ENCODE measurements around the gene PLA2G10.
"Not testable (repeated sequence)": the region's sequence is repeated elsewhere in the genome, so short reads cannot be mapped to it uniquely, and the experiment has no call there.

The PLA2G10 gene, protein sequence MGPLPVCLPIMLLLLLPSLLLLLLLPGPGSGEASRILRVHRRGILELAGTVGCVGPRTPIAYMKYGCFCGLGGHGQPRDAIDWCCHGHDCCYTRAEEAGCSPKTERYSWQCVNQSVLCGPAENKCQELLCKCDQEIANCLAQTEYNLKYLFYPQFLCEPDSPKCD

DNA sequence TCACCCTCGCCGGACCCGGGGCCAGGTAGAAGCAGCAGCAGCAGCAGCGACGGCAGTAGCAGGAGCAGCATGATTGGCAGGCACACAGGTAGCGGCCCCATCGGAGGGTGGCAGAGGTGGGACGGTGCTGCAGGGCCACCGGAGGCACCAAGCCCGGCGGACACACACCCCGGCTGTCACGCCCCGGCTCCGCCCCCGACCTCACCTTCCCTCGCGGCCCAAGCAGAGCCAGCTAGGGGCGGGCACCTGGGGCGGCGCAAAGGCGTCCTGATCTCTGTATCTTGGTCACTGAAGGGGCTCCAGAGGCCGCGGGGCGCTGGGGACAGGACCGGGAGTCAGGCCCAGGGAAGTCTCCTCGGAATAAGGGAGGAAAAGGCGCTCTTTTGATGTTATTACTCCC lies at the start of gene PLA2G10:
Gene PLA2G10, minus strand, starts transcription at position 180 of the 400 bp plus-strand sequence. Its CDS starts 79 bp downstream, at position 101.
- not testable (repeated sequence) for DNase-seq

- DNase-seq, result not testable (repeated sequence)
Measured at GRCh38 chr16:14742273-14743128, 48.4 kb upstream of the PLA2G10 start, which contains the start of gene NPIPA2. TSS of gene NPIPA2 (plus strand) at chr16:14742533. CDS start at chr16:14748066, 5,533 bp downstream.

DNA sequence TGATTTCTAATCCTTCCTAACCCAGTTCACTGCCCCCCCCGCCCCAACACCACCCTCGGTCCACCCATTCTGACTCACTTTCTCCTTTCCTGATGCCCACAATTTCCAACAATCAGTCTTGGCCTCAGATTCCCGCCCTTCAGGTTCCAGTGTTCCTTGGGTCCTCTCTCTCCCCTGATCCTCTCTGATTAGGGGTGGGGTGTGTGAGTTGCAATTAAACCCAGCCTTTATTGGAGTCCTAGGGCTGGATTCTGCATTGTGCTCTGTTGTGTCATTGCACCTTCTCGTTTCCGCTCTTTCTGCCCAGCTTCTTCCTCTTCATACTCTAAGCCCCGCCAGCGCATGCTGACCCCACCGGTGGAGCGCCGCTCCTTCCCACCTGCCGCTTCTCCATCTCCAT lies 47.7 kb upstream of the PLA2G10 start:
- DNase-seq, result not testable (repeated sequence)

- not testable (repeated sequence) for DNase-seq
Measured at GRCh38 chr16:14740832-14741385, 46.8 kb upstream of the PLA2G10 start.

DNA sequence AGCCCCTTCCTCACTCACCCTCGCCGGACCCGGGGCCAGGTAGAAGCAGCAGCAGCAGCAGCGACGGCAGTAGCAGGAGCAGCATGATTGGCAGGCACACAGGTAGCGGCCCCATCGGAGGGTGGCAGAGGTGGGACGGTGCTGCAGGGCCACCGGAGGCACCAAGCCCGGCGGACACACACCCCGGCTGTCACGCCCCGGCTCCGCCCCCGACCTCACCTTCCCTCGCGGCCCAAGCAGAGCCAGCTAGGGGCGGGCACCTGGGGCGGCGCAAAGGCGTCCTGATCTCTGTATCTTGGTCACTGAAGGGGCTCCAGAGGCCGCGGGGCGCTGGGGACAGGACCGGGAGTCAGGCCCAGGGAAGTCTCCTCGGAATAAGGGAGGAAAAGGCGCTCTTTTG lies 39.1 kb upstream of the PLA2G10 start:
- not testable (repeated sequence) for DNase-seq

DNA sequence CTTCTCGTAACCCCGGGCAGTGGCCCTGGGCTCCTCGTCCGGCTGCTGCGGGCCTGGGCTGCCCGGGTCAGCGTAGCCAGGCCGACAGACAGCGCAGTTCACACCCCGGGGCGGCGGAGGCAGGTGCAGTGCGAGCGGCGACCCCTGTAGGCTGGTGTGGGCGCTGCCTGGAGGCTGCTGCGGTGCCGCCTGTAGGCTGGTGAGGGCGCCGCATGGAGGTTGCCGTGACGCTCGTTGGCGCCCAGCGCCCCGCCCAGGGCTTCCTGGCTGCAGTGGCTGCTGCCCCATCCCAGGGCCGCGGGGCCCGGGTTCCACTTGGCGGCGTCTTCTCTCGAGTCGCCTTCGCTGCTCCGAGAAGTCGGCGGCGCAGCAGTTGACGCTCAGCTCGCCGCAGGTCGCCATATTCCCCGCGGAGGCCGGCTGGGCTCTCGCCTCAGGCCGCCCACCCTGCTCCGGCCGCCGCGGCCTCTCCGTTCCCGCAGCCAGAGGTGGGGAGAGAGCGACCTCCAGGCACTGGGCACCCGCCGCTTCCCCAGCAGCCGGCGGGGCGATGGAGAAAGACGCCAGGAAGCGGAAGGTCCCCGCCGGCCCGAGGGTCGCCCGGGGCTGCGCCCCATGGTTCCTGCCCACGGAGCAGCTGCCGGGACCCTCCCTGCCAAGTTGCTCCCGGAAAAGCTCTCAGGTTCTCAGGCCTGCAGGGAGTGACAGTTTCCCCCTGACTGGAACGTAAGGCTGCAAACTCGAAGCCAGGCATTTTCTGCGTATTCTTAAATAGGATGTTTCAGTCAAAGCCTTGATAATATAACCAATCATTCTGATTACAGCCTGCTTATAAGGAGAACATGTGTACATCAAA lies 9.3 kb upstream of the PLA2G10 start, which contains the start of gene NPIPA3:
Gene NPIPA3, plus strand, starts transcription at position 256 of the 856 bp plus-strand sequence. CDS start 5,533 bp downstream, outside the sequence.
- not testable (repeated sequence) for DNase-seq

GRCh38 chr16:14702672-14703071 lies 8.6 kb upstream of the PLA2G10 start:
- not testable (repeated sequence) for DNase-seq

- not testable (repeated sequence) for DNase-seq
Measured at GRCh38 chr16:14701859-14702258, 7.8 kb upstream of the PLA2G10 start.

DNA sequence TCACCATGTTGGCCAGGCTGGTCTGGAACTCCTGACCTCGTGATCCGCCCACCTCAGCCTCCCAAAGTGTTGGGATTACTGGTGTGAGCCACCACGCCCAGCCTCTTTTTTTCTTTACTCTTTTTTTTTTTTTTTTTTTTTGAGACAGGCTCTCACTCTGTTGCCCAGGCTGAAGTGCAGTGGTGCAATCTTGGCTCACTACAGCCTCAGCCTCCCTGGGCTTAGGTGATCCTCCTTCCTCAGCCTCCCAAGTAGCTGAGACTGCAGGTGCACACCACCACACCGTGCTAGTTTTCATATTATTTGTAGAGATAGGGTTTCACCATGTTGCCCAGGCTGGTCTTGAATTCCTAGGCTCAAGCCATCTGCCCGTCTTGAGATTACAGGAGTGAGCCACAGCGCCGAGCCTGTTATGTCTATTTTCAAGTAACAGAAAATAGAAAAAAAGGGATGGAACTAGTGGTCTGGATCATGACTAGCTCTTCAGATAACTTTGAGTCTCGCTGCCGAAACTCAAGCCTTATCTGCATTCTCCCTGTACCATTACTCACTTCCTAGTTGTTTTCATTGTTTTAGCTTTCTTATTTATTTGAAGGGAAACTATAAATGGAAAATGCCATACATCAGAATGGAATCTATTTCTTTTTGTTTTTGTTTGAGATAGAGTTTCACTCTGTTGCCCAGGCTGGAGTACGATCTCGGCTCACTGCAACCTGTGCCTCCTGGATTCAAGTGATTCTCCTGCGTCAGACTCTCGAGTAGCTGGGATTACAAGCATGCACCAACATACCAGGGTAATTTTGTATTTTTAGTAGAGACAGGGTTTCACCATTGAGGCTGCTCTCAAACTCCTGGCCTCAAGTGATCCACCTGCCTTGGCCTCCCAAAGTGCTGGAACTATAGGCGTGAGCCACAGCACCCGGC lies 8.0 kb downstream of the PLA2G10 start:
- not testable (repeated sequence) for DNase-seq

DNA sequence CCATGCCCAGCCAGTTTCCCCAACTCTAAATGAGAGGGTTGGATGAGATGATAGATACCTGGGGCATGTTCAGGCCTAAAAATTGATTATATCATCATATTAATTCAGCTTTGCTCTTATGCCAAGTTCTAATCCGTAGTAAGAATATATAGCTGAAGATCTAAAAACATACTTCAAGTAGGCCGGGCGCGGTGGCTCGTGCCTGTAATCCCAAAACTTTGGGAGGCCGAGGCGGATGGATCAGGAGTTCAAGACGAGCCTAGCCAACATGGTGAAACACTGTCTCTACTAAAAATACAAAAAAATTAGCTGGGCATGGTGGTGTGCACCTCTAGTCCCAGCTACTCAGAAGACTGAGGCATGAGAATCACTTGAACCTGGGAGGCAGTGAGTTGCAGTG lies 12.0 kb downstream of the PLA2G10 start:
- DNase-seq, result no peak

DNA sequence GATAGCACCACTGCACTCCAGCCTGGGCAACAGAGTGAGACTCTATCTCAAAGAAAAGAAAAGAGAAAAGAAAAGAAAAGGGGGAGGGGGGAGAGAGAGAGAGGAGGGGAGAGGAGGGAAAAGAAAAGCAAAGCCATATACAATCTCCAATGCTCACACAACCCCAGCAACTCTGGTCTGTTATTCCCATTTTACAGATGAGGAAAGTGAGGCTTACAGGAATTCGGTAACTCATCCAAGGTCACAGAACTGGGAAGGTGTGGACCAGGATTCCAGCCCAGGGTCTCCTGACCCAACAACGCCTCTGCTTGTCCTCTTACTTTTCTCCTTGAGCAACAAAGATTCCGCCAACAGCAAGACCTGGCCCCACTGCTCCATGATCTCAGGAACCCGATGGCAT lies 13.0 kb downstream of the PLA2G10 start:
- DNase-seq, result no peak

- not testable (repeated sequence) for DNase-seq
Measured at GRCh38 chr16:14680396-14680795, 13.7 kb downstream of the PLA2G10 start.

- DNase-seq, result no peak
Measured at GRCh38 chr16:14678748-14679497, 15.2 kb downstream of the PLA2G10 start.

DNA sequence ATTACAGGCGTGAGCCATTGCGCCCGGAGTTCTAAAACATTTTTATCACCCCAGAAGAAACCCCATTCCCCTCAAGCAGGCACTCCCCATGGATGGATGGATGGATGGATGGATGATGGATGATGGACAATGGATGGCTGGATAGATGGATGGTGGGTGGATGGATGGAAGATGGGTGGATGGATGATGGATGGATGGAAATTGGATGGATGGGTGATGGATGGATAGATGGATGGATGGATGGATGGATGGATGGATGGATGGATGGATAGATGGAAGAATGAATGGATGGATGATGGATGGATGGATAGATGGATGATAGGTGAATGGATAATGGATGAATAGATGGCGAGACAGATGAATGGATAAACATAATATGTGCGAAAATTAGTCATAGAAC lies 16.5 kb downstream of the PLA2G10 start:
- DNase-seq, result no peak

- DNase-seq, result no peak
Measured at GRCh38 chr16:14676633-14677032, 17.5 kb downstream of the PLA2G10 start.

- no peak for DNase-seq
Measured at GRCh38 chr16:14672403-14672971, 21.6 kb downstream of the PLA2G10 start.

DNA sequence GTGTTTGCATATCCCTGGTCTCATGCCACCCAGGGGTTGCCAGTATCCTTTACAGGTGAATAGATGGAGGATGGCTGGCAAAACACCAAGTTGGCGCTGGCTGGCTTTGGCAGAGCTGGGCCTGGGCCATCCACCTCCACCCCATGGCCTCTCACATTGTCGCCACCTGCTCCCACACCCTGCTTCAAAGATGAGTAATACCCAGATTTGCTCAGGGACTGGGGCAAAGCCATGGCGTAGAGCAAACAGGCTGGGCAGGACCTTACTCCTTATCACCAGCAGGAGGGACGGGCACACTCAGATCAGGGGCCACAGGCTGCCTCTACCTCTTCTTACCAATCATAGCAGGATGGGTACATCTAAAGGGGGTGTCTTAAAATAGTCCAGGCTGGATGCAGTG lies 24.3 kb downstream of the PLA2G10 start:
- DNase-seq, result no peak

DNA sequence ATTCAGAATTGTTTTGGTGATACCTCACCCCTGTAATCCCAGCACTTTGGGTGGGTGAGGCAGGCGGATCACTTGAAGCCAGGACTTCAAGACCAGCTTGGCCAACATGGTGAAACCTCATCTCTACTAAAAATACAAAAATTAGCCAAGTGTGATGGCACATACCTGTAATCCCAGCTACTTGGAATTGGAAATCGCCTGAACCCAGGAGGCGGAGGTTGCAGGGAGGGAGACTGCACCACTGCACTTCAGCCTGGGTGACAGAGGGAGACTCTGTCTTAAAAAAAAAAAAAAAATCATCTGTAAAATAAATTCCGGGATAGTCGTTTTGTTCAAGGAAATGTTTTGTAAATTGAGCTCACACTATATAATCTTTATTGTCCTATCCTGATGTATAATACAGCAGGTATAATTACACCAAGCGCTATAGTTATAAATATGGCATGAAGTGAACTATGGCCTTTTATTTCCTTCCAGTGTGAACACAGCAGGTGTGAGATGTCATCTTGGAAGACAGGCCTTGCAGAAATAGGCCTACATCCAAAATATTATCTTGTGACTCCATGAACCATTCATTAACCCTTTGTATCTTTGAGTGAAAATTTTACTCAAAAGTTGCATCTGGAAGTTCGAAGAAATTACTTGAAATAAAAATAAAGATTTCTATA lies 25.4 kb downstream of the PLA2G10 start:
- no peak for DNase-seq

GRCh38 chr16:14667347-14668266 lies 26.5 kb downstream of the PLA2G10 start:
- no peak for DNase-seq
